GM18951 (cell line): Measurements from ENCODE around the gene TIGD3.
A peak's percentile ranks its signal among the peaks of the same experiment; 100 is the strongest.

ENCODE experiments used
- POLR2A ChIP-seq: IDR thresholded peaks from 4 replicates; pipeline ENCODE4 v1.6.1; 2011; ENCODE audit warnings: mild to moderate bottlenecking; ENCODE audit not compliant: insufficient read length, insufficient read depth; ENCODE audit errors: extremely low read depth
- in situ Hi-C: fragments of 300-500 bp; cut with MboI; formaldehyde crosslinking; loops from one replicate; pipeline ENCODE4 v1.12.0; 2022; ENCODE audit warnings: low sequenced_read_pairs, mixed read lengths, inconsistent platforms; ENCODE audit not compliant: unreplicated experiment

Gene TIGD3

DNA sequence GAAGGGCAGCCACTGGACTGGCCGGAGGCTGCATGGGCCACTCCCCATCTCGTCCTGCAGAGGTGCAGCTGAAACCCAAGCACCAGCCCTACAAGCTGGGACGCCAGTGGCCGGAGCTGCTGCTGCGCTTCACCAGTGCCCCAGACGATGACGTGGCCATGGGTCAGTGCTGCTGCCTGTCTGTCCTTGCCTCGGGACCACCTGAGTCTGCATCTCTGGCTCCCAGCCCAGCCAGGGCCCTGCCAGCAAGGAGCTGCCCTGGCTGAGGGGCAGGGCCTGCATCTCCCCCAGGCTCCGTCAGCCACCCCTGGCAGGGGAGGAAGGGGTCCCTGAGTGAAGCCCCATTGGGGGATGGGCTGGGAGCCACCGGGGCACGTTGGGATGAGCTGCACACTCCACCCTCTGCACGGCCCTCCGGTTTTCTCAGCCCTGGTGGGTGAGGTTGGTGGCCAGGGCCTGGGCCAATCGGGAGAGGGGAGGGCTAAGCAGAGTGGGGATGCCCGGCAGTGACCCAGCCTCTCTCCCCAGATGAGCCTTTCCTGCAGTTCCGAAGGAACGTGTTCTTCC lies 39.0 kb downstream of the TIGD3 start:
- in situ Hi-C loops, result no loop called here
- TF ChIP-seq POLR2A, result no peak

DNA sequence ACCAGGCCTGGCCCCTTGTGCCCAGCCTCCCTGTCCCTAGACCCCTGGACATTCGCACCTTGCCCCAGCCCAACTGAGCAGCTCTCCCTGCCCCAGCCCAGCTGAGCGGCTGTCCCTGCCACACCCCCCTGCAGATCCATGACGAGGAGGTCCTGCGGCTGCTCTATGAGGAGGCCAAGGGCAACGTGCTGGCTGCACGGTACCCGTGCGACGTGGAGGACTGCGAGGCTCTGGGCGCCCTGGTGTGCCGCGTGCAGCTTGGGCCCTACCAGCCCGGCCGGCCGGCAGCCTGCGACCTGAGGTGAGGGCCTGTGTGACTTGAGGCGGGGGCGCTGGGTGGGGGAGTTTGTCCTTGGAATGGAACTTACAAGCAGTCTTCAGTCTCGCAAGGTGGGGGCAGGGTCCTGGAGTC lies 39.6 kb downstream of the TIGD3 start:
- TF ChIP-seq POLR2A, result no peak
- in situ Hi-C loops, result no loop called here

DNA sequence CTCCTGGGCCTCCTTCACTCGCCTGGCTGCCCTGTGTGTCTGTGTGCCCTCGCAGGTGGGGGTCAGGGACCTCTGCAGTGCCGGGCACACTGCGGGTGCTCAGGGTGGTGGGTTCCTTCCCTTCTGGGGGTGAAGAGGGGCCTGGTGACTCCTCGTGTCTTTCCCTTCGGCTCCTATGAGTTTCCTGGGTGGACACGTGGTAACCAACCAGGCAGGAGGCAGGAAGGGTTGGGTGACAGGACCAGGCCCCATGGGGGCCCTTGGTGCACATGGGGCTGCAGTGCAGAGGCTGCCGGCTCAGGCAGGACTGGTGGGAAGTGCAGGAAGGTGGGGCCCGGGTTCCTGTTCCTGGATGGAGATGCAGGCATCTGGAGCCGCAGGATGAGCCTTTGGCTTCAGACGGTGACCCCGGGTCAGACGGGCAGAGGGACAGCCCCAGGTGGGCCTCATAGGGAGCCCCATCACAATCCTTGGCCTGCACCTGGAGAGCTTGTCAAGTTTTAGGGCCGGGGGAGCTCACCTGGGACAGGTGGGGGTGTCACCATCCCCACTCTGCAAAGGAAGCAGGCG lies 41.5 kb downstream of the TIGD3 start:
- in situ Hi-C loops, result no loop called here
- peak; percentile 11 for TF ChIP-seq POLR2A

DNA sequence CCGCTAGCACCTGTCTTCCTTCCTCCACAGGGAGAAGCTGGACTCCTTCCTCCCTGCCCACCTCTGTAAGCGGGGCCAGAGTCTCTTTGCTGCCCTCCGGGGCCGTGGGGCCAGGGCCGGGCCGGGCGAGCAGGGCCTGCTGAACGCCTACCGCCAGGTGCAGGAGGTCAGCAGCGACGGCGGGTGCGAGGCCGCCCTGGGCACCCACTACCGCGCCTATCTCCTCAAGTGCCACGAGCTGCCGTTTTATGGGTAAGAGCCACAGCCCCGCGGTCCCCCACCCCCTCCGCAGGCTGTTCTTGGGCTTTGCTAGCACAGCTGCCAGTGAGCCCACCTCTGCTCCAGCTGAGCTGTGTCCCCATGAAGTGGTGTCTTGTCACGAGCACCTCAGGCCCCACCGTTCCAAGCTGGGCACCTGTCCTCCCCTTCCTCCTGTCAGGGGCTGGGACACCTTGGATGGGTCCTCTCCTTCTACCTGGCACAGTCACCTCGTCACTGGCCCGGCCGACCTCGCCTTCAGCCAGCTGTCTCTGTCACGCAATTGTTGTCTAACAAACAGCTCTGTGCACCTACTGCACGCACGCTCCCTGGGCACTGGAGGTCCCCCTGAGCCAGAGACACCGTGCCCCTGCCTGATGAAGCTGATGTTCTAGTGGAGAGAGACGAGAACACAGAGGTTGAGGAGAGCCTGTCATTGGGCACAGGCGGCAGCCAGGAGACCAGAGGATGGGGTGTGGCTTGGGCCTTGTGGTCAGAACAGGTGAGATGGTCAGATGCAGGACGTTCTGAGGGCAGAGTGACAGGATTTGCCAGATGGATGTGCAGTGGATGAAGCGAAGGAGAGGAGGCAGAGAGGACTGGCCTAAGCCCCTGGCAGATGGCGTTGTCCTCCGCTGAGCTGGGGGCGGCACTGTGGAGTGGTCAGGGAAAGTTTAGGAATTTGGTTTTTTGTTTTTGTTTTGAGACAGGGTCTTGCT lies 42.5 kb downstream of the TIGD3 start:
- TF ChIP-seq POLR2A, result no peak
- in situ Hi-C loops, result no loop called here

DNA sequence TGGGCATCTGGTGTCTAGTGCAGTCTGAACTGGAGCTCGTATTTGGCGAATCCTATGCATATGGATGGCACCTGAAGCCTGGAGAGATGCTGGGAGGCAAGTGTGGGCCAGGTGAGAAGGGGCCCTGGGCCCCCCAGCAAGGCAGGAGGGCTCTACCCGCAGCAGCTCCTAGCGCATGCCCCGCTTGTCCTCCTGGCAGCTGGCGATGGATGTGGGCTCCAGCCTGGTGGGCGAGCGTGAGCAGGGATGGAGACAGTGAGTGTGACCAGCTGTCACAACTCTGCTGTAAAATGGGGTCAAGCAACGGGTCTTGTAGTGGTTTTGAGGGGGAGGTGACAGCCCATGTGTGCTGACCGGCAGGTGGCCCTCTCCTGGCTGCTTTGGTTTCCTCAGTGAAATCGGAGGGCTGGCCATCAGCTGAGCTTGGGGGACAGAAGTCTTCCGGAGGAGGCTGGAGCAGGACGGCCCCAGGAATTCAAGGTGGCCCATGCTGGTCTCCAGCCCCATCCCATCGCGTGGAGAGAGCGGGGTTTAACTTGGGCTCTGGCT lies 43.9 kb downstream of the TIGD3 start:
- in situ Hi-C loops, result no loop called here
- TF ChIP-seq POLR2A, result no peak

DNA sequence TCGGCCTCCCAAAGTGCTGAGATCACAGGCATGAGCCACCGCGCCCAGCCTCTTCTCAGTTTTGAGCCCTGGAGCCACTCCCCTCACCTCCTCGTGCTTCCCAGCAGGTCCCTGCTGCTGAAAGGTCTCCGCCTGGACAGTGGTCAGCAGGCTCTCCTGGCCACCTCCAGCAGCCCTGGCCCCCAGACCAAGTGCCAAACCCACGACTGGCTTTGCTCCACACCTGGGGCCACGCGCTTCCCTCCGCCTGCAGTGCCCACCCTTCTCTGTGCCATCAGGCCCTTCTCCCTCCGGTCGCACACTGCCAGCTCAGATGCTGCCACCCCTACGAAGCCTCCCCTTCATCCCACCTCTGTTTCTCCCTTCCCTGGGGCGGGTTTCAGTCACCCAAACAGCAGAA lies 44.7 kb downstream of the TIGD3 start:
- TF ChIP-seq POLR2A, result no peak
- in situ Hi-C loops, result no loop called here

DNA sequence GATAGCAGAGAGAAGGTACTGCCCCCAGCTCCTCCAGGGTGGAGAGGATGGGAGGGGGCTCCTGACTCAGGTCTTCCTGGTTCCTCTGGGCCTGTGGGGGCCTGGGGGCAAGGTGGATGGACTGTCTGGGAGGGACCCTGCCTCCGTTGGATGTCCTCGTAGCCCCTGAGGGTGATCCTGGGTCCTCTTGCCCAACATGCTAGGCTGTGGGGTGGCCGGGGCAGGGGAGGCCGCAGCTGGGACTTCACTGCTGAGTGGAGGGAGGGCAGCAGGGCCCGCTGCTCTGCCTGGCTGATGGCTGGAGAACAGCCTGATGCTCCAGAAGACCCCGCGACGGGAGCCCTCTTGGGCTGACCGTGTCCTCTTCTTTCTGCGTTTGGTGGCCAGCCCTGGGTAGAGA lies 45.3 kb downstream of the TIGD3 start:
- TF ChIP-seq POLR2A, result no peak
- in situ Hi-C loops, result no loop called here

DNA sequence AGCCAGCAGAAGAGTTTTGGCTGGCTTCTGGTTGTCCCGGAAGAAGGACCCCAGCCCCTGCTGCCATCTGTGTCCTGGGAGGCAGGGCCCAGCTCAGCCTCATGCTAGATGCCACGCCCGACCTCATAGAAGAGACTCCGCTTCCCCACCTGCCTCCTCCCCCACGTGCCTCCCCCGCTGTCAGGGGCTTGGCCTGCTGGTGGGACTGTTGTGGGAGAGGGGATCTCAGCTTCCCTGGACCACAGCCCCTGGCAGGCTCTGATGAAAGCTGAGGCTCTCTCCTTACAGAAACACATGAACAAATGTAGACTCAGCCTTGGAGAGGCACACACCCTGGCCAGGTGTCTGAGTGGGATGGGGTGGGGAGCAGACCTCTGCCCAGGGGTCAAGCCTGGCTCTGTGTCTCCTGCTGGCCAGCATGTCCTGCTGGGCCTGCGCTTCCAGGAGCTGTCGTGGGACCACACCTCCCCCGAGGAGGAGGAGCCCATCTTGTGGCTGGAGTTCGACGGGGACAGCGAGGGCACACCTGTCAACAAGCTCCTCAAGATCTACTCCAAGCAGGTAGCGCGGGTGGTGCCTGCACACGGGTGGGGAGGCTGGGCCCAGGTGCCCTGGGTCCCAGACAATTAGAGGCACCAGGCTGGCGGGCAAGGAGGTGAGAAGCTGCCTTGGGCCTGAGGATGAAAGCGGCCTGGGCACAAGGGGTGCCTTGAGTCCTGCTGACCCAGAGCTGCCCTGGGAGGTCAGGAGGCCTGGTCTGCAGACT lies 45.9 kb downstream of the TIGD3 start:
- no peak for TF ChIP-seq POLR2A
- in situ Hi-C loops, result no loop called here

DNA sequence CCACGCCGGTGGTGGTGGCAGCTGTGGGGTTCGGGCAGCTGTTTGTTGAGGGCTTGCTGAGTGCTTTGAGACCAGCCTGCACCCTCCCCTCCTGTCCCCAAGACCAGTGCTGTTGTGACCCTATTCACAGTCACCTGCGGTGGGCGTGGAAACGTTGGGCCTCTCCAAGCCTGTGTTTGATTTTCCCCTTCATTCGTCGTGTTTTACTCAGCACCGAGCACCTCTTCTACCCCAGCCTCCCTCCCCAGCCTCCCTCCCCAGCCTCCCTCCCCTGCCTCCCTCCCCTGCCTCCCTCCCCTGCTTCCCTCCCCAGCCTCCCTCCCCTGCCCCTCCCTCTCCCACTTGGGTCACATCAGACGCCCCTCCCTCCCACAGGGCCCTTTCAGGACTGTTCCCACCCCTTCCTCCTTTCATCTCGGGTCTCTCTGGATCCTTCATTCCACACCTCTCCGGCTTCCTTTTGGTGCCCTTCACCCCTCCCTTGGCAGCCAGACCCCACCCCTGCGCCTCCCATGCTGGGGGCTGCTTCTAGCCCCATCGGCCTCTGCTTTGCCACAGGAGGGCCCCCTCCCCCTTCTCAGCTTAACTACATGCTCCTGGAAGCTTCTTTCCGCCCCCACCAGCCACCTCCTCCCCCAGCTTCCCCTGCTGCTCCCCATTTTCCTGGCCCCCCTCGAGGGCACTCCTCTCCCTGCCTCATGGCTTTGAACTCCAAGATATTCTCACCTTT lies 46.7 kb downstream of the TIGD3 start:
- in situ Hi-C loops, result no loop called here
- TF ChIP-seq POLR2A, result no peak

DNA sequence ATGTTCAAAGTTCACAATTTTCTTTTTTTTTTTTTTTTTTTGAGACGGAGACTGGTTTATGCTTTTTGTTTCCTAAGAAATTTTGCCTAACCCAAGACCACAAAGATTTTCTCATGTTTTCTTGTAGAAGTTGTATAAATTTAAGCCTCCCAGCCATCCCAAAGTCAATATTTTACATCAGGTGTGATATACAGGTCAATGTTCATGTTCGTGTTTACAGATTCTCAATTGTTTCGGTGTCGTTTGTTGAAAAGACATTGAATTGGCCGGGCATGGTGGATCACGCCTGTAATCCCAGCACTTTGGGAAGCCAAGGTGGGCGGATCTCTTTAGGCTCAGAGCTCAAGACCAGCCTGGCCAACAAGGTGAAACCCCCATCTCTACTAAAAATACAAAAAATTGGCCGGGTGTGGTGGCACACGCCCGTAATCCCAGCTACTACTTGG lies 47.3 kb downstream of the TIGD3 start:
- in situ Hi-C loops, result no loop called here
- no peak for TF ChIP-seq POLR2A

DNA sequence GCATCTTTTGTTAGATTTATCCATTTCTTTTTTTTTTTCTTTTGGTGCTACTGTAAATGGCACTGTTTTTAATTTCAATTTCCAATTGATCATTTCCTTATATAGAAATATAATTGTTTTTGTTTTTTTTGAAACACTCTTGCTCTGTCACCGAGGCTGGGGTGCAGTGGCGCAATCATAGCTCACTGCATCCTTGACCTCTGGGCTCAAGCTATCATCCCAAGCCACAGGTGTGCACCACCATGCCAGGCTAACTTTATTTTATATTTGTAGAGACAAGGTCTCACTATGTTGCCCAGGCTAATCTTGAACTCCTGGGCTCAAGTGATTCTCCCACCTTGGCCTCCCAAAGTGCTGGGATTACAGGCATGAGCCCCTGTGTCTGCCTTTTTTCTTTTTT lies 48.2 kb downstream of the TIGD3 start:
- no peak for TF ChIP-seq POLR2A
- in situ Hi-C loops, result no loop called here

DNA sequence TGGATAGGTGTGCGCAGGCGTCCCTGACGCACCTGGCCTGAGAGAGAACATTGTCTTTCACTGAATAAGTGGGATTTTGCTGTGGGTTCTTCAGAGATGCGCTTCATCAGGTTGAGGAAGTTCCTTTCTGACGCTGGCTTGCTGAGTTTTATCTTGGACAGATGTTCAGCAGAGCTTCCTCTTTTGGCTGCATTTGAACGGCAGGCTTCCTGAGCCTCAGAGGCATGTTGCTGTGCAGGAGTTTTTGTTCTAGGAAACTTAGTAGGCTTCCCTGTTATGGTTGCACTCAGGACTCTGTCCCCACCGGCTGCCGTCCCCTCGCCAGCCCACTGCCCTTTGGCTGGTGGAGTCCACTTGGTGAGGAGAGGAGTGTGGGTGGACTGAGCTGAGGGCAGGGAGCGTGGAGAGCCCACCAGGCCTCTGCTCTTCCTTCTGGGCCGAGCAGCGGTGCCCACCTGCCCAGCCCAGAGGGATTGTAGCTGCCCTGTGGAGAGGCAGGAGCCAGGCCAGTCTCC lies 49.1 kb downstream of the TIGD3 start:
- in situ Hi-C loops, result no loop called here

More for the DNA sequence above, 49.1 kb downstream of the TIGD3 start:
- TF ChIP-seq POLR2A, result peak; percentile 16
